HG02678 (cell line): ENCODE measurements around the gene ROMO1.

Experiments used
- ATAC-seq: cut with Tn5 transposase; IDR thresholded peaks from one replicate; pipeline ENCODE4 v1.9.1; 2021; ENCODE audit warnings: mild to moderate bottlenecking, moderate library complexity; ENCODE audit not compliant: unreplicated experiment

Gene ROMO1

GRCh38 chr20:35729283-35729807, 30.1 kb downstream of the ROMO1 start:
- no peak for ATAC-seq

- no peak for ATAC-seq
These were observed 30.8 kb downstream of the ROMO1 start for GRCh38 chr20:35729836-35730582.

GRCh38 chr20:35730583-35731468, 31.6 kb downstream of the ROMO1 start:
- ATAC-seq: no peak

GRCh38 chr20:35731469-35731788, 32.2 kb downstream of the ROMO1 start:
- ATAC-seq: no peak

GRCh38 chr20:35731862-35732643, 32.8 kb downstream of the ROMO1 start:
- ATAC-seq: no peak

GRCh38 chr20:35732644-35732982, 33.4 kb downstream of the ROMO1 start:
- no peak for ATAC-seq

- no peak for ATAC-seq
These were observed 35.2 kb downstream of the ROMO1 start for GRCh38 chr20:35734374-35734773.

- no peak for ATAC-seq
These were observed 35.8 kb downstream of the ROMO1 start for GRCh38 chr20:35734777-35735649.

GRCh38 chr20:35735826-35736470, 36.7 kb downstream of the ROMO1 start:
- ATAC-seq: no peak

GRCh38 chr20:35737865-35738333, 38.7 kb downstream of the ROMO1 start:
- ATAC-seq: no peak

GRCh38 chr20:35738410-35739179, 39.4 kb downstream of the ROMO1 start:
- no peak for ATAC-seq

GRCh38 chr20:35739294-35740163, 40.3 kb downstream of the ROMO1 start:
- no peak for ATAC-seq

- peak; percentile 87 for ATAC-seq
These were observed 42.9 kb downstream of the ROMO1 start, which contains the start of gene RBM39 for GRCh38 chr20:35741892-35742740. Gene RBM39, minus strand, starts transcription at chr20:35742260. Its CDS starts 1,386 bp downstream, at chr20:35740874.

- ATAC-seq: peak; percentile 25
These were observed 43.7 kb downstream of the ROMO1 start for GRCh38 chr20:35742741-35743523.

- no peak for ATAC-seq
These were observed 44.7 kb downstream of the ROMO1 start for GRCh38 chr20:35743693-35744491.
